ENCODE measurements around the gene BATF3.
"Not testable (repeated sequence)": the region's sequence is repeated elsewhere in the genome, so short reads cannot be mapped to it uniquely, and the experiment has no call there.

Gene BATF3

DNA sequence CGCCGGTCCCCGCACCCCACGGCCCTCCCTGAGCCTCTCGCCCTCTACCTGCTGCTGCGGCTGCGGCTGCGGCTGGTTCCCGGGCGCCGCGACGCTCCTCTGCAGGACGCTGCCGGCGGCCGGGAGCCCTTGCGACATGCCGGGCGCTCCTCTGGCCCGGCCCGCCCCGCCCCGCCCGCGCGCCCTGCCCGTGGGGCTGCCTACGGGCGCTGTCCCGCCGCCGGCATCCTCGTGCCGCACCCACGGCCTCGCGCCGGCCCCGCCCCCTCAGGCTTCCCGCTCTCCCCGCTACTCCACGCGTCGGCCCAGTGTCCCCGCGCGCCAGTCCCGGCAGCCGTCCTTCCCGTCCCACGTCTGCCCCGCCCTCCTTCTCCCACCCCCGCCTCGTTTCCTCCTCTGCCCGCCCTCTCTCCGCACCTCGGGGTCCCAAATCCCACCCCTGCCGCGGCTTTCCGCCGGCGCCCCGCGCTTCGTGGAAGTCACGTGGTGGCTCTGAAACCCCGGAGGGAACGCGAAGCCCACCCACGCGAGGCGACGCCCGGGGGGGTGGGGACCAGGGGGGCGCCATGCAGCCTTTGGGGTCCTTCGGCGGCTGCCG is at the start of gene BATF3:
Gene BATF3, minus strand, starts transcription at position 216 of the 598 bp plus-strand sequence. Its CDS starts 78 bp downstream, at position 138.
- peak; percentile 64 for DNase-seq

- DNase-seq: no peak
Observed at GRCh38 chr1:212746546-212746945, 46.9 kb upstream of the BATF3 start.

DNA sequence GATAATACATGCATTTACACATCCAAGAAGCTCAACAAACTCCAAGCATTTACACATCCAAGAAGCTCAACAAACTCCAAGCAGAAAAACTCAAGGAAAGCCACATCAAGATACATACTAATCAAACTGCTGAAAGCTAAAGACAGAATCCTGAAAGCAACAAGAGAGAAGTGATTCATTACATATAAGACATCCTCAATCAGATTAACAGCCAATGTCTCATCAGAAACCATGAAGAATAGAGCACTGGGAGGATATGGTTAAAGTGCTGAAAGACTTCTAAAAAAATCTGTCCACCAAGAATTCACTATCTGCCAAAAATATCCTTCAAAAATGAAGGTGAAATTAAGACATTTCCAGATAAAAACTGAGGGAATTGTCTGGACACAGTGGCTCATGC is 45.7 kb upstream of the BATF3 start:
- DNase-seq: no peak

- no peak for DNase-seq
Observed at GRCh38 chr1:212743901-212744475, 44.3 kb upstream of the BATF3 start.

GRCh38 chr1:212738330-212738729 is 38.7 kb upstream of the BATF3 start:
- no peak for DNase-seq

DNA sequence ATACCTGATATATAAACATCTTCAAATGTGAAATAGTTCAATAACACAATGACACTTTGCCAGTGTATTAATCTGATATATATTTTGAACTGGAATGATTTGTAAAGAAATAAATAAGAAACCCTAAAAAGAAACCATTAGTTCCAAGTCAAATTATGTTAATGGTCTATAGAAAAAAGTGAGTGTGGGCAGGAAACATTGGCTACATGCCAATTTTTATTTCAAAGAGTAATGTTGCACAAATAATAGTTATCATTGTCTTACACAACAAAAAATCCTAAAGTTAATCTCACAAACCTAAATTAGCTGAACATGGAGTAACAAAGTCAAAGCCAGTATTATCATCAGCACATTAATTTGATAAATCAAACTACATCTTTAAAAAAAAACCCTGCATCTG is 37.9 kb upstream of the BATF3 start:
- DNase-seq: no peak

GRCh38 chr1:212733109-212733508 is 33.5 kb upstream of the BATF3 start:
- no peak for DNase-seq

- DNase-seq: no peak
Observed at GRCh38 chr1:212731630-212732029, 32.0 kb upstream of the BATF3 start.

DNA sequence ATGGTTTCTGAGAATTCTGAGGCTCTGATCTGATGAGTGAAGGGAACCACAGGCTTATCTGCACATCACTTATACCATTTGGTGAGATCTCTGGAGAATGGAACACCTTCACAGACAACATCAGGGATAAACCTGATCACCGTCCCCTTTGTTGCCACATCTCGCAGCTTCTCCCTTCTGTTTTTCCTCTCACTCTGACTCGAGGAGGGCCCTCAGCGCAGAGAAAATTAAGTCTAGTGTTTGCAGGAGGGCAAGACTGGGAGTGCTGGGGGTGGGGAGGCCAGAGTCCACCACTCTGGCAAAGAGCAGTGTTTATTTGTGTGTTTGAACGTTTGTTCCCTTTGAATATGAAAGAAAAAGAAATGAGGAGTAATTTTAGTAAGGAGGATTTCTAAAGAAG is 29.0 kb upstream of the BATF3 start:
- no peak for DNase-seq

DNA sequence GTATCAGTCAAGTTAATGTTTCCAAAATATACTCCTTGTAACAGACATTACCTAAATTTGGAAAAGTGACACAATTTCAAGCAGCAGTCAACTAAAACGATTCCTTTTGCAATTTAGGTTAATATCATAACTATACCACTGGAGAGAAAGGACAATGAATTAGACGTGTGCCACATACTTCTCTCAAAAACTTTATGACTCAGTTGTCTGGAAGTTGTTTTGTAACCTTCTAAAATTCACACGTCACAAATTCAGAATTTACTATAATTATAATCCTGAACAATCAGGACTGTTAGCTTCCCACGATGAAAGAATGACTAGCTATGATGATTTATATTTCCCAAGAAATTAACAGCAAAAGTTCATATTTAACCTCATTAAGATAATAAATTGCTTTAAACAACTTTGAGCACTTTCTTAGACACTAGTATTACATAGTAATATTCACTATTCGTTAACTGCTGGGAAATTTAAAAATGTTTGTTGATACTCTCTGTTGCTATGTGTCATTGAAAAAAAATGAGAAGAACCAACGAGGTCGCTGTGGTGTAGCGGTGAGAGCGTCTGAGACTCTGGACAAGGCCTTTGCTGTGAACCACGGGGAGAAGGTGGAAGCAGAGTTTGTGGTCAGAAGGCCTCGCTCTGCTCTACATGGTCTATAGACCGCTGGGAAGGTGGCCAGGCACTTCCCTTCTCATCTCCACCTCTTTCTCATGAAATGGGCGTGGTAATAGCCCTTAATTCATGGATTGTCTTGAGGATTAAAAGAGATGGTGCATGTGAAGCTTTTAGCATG is 27.9 kb upstream of the BATF3 start:
- no peak for DNase-seq

GRCh38 chr1:212724679-212725078 is 25.0 kb upstream of the BATF3 start:
- not testable (repeated sequence) for DNase-seq

DNA sequence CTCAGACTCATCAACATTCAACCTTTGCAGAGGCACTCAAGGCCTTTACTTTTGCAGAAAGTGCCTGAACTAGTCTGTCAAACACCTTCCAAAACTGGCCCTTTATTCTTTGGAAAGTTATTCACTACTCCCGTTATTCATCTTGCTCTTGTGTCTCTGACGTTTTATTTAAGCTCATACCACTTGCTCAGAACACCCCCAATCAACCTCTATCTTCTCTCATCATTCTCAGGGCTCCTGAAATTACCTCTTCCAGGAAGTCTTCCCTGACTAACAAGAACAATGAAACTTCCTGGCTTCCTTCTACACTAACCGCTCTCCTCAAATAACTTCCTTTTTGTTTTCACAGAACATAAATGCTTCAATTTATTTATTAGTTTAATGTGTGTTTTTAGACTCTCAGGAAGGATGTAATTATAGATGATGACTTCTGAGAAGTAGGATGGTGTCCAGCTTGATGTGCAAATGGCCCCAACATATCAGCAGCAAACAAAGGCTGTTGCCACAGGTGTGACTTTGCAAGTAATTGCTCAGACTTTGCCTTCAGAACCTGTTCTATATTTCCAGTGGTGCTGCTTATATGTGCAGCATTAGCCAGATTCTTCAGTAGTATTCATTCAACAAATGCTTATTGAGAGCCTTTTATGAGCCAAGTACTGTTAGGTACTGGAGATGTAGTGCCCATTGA is 22.8 kb upstream of the BATF3 start:
- no peak for DNase-seq

- no peak for DNase-seq
Observed at GRCh38 chr1:212721388-212722247, 22.0 kb upstream of the BATF3 start.

- no peak for DNase-seq
Observed at GRCh38 chr1:212719633-212720032, 20.0 kb upstream of the BATF3 start.

- DNase-seq: no peak
Observed at GRCh38 chr1:212718499-212718898, 18.9 kb upstream of the BATF3 start.

- DNase-seq: no peak
Observed at GRCh38 chr1:212716161-212716560, 16.5 kb upstream of the BATF3 start.

DNA sequence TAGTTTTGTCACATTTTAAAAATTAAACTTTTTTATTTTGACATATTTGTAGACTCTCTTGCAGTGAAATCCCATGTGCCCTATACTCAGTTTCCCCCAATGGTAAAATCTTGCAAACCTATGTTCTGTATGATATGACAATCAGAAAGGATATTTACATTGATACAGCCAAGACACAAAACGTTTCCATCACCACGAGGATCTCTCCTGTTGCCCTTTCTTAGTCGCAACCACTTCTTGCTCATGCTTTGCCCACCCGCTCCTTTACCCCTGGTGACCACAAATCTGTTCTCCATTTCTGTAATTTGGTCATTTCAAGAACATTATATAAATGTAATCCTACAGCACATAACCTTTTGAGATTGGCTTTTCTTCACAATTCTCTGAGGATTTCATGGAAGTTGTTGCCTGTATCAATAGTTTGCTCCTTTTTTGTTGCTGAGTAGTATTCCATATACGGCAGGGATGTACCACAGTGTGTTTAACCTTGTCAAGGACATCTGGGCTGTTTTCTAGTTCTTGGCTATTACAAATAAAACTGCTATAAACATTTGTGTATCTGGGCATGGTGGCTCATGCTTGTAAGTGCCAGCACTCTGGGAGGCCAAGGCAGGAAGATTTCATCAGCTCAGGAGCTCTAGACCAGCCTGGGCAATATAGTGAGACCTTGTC is 14.0 kb upstream of the BATF3 start:
- no peak for DNase-seq

DNA sequence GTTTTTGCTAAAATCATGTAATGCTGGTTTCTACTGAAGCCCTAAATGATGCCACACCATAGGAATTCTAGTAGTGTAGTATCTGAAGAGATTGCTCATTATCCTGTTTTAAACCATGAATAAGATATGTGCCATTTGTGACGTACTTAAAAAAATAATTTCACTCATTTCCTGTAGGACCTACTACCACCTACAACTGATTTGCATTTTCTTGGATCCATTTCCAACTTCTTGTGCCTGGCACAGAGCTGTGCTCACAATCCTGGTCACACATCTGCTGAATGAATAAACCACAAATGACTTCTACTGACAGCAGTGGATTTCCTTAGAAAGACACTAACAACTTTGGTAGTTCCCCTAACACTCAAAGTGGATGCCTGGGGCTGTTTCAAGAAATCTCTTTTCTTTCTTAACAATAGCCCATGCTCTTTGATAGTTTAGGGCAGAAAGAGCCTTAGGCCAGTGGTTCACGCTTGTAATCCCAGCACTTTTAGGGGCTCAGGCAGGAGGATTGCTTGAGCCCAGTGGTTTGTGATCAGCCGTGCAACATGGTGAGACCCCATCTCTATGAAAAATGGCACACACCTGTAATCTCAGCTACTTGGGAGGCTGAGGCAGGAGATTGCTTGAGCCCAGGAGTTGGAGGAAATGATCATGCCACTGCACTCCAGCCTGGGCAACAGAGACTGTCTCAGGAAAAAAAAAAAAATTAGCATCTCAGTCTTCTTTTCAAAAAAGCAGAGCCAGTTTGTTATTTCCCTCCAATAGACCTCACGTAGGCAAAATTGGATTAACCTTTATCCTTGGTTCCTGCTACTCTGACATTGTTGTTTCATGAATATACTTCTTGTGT is 13.0 kb upstream of the BATF3 start:
- no peak for DNase-seq

GRCh38 chr1:212711974-212712373 is 12.3 kb upstream of the BATF3 start:
- DNase-seq: not testable (repeated sequence)

GRCh38 chr1:212710566-212710965 is 10.9 kb upstream of the BATF3 start:
- DNase-seq: no peak

DNA sequence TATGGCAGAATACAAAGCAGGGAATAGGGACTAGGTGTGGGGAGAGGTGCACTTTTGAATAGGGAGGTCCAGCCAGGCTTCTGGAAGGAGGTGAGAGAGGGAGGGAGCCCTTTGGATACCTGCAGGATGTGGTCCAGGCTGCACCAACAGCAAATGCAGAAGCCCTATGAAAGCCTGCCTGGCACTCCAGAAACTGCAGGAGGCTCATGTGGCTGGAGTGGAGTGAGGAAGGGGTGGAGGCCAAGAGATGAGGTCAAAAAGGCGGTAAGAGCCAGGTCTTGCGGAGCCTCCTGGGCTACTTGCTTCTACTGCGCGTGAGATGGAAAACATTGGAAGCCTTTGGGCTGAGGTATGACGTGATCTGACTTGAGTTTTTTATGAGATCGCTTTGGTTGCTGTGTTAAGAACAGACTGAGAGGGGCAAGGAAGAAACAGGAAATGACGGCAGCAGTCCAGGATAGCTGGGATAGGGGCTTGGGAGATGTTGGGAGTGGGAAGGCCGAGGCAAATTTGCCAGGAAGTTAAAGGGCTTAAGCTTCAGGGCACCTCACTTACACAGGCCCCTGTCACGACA is 4.4 kb upstream of the BATF3 start:
- no peak for DNase-seq
